ENCODE measurements around the gene COL4A5.
A peak's percentile ranks its signal among the peaks of the same experiment; 100 is the strongest.

COL4A5 gene

DNA sequence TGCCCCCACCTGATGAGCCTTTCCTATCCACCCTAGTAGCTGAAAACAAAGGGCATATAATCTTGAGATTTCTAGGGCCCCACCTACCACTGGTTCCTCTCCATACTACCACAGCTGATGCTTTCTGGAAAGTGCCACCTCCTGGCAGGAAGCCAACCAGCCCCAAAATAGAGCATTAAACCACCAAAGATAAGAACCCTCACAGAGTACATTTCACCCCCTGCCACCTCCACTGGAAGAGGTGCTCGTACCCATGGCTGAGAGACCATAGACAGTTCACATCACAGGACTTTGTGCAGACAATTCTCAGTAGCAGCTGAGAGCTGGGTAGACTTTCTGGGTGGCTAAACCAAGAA, 202.6 kb downstream of the COL4A5 start:
- DNase-seq: no peak

DNA sequence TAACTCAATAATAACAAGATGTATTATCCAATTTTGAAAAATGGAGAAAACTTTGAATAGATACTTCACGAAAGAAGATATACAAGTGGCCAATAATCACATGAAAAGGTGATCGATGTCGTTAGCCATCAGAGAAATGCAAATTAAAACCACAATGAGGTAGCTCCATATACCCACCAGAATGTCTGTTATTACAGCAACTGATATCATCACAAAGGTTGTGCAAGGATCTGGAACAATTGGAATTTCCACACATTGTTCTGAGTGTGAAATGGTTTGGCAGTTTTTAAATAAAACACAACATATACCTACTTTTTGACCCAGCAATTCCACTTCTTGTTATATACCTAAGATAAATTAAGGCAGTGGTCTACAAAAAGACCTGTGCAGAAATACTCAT, 225.1 kb downstream of the COL4A5 start:
- no peak for DNase-seq

DNA sequence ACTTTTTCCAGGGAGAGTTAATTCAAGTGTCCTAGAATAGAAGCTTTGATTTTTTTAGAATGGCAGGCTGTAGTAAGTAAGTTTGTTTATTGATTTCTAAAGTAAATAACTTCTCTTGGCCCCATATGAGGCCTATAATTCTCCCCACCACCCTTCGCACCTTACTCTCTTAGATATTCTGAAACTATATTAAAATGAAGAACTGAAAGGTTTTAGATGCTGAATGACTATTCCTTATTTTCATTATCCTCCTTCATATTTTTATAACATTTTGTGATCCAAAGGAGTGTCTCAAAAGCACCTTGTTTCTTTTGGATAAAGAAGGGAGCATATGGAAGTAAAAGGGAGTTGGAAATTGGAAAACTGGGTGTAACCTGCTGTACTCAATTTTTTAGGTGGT, 226.5 kb downstream of the COL4A5 start:
- no peak for DNase-seq

DNA sequence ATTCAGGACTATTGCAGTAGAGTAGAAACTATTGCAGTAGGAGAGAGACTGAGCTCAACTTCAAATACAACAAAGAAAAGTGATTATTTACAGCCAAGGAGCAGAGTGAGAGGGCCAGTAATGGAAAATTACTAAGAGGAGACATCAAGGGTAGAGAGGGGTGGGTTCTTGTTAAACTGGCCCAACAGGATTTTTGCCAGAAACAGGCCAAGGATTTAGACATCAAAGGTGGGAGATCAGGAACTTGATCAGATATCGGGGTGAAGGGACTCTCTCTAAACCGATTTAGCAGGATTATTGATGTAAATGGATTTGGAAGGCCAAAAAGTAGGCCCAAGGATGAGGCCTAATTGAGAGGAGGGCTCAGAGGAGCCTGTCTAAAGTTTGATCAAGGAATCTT, 231.9 kb downstream of the COL4A5 start:
- no peak for DNase-seq

DNA sequence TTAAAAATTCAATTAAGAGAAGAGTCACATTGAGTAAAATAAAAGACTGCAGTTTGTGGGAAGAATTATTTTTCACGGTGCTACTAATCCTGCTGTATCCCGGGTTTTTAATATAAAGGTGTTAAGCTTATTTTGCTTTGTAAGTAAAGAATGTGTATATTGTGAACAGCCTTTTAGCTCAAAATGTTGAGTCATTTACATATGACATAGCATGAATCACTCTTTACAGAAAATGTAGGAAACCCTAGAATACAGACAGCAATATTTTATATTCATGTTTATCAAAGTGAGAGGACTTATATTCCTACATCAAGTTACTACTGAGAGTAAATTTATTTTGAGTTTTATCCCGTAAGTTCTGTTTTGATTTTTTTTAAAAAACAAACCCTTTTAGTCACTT, 257.1 kb downstream of the COL4A5 start:
- DNase-seq: no peak

DNA sequence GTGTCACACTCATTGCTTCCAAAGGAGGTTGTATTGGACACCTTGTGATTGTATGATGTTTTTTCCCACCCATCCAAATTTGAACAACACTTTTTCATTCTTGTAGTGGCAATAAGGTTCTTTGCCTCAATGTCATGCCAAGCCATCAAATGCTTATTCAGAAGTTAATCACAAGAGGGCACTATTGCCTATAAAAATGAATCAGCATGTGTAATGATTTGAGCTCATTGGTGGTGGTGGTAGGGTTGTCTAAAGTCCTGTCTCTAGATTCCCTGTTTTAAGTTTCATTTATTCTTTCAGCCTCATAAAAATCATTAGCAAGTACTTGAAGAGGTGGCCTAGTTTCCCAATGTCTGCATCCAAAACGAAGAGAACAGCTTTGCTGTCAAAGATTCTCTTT, 259.7 kb downstream of the COL4A5 start:
- peak; percentile 33 for DNase-seq

DNA sequence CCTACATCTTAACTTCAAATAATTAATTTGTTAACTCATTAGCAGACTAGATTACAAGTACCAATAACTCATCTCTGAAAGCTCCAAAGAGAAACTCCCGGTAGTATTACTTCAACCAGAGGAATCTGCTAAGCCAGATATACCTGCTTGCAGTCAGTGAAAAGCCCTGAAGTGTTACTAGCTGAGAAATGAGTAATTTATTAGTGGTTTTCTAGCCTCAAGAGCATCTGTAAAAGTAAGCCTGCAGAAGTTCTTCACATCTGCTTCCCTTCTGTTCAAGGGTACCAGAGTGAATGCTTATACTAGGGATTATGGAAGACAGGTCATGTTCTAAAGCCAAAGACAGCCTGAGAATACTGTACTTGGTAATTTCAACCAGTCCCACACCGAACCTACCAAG, 262.0 kb downstream of the COL4A5 start:
- DNase-seq: no peak

DNA sequence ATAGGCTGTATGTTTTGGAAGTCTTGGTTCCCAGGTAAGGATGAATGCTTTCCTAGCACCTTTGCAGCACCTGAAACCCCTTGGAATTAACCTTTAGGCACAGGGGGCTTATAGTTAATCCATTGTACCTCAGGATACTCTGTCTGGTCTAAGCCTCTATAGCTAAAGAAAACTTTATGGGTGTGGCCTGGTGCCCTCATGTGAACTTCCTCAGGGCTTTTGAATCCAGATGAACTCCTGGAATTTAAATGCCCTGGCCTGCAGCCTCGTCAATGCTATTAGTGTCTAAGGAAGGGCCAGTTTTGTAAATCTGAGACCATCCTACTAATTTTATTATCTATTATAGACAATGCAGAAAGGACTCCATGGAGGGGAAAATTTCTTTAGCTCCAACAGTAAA, 262.9 kb downstream of the COL4A5 start:
- DNase-seq: no peak

DNA sequence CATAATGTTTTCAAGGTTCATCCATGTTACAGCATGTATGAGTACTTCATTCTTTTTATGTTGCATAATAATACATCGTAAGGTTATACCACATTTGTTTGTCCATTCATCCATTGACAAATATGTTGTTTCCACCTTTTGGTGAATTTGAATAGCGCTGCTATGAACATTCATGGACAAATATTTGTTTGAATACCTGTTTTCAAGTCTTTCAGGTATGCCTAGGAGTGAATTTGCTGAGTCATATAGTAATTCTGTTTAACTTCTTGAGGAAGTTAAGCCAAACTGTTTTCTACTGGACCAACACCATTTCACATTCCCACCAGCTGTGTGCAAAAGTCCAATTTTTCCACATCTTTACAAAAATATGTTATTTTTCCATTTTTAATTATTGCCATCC, 265.2 kb downstream of the COL4A5 start:
- DNase-seq: no peak

DNA sequence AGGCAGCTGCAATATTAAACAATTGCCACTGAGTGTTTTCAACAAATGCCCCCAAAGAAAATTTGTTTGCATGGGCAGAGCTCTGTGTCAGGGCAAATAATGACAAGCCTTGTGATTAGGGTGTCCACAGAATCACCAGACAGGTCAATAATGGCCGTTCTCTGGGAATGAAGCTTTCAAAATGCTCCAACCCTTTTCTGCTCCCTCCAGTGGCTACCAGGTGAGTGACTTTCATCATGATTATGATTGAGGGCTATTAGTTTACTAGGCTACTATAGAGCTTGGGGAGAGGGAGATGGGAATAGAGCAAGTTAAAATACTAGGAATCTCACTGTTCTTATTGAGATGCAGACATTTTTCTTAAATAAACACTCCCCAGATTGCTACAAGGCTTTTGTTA, 273.2 kb downstream of the COL4A5 start:
- DNase-seq: no peak

DNA sequence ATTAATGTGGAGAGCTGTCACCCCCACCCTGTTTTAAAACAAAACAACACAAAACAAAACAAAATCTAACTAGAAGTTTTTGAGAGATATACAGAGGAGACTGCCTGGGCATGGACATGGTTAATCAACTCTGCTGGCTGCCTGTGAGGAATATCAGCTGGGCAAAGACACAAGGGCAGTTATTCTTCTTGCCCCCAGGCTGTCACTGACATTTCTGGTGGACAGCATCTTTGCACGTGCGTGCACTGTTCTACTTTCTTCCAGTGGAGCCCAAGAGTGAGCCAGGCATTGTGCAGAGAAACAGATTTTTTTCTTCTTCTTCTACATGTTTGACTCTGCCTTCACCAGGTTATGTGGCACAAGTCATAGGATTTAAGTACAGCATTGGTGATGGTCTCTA, 282.9 kb downstream of the COL4A5 start:
- no peak for DNase-seq

DNA sequence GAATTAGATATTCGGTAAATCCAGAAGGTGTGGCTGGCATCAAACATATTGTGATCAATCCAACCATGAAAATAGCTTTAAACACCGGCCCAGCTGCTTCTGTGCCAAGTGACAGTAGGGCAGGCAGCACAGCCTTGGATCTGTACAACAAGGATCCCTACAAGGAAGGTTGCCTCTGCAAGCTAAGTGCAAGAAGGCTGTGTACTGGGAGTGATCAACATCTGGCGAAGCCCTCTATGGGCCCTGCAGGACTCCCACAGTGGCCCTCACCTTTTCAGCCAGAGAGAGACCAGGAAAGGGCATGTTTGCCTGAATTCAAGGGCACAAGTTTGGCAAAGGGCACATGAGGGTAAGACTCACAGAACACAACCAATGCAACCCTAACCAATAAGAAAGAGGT, 287.1 kb downstream of the COL4A5 start:
- DNase-seq: no peak

DNA sequence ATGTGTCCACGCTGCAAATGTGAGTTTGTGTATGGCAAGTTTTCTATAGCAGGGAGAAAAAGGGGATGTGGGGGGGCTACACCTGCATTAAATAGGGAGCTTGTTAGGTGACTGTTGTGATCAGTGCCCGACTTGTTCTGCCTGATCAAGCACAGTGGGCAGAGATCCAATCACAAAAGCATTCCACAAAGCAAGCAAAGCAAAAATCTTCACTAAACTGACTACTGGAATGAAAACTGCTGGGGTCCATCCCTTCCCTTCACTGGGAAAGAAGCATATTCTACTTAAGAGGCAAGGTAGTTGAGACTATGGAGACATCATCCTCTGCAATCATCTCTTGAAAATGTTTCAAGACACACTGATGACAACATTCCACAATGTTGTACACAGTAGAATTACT, 291.5 kb downstream of the COL4A5 start:
- no peak for DNase-seq

DNA sequence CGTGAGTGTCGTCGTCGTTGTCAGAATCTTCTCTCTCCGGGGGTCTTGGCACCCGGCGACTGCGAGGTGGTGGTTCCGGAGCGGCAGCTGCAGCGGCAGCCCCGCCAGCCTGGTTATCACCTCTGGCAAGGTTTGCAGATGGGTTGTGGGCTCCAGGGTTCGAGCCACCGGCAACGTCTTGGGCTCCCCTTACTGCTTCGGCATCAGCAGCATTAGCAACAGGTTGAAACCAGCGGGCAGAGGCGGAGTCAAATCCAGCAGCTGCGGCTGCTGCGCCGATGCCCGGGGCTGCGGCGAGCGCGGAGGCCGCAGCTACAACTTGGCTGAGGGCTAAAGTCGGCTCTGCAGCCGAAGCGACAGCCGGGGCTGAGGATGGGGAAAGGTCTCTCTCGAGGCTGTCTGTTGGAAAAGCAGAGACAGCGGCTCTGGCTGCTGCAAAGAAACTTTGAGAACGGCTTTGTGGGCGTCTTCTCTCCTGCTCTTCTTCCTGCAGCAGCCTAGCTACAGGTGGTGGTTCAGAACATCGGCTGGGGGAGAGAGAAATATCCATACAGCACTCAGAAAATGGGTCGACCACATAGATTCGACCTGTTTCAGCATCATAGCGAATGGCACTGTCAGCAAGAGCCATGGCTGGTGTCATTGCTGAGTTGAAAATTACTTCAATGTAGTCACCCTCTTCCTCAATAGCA, 293.1 kb downstream of the COL4A5 start:
- no peak for DNase-seq

DNA sequence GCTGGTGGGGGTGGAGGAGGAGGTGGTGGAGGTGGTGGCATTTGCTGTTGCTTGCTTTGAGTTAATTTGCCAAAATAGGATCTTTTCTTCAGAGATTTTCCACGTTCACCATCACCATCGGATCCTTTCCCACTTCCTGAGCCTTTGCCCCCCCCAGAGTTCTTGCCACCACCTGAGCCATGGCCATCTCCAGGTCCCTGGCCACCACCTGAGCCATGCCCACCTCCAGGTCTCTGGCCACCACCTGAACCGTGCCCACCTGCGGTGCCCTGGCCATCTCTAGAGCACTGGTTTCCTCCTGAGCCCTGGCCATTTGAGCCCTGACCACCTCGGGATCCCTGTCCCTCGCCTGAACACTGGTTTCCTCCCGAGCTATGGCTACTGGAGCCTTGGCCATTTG, 294.8 kb downstream of the COL4A5 start:
- no peak for DNase-seq

DNA sequence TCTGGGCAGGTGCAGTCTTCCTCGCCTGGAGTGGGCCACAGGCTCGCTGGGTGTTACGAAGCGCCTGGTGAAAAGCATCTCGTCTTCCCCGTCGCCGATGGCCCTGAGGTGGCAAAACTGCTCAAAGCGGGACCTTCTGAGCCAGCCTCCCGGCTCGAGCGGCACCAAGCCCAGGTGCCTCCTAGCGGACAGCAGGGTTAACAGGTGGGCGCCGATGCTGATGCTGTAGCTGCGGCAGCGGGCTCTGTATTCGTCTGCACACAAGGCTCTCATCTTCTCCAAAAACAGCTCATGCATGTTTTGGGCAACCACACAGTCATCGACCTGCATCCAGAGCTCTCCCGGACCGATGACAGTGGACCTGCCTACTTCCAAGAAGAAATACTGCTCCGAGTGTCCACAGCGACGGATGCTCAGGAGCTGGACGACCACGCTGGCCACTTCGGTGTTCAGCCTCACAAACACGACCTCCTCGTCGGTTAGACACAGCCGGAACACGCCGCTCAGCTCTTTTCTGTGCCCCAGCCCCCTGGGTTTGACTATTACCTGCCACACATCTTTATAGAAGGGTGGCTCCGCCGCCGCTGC, 295.5 kb downstream of the COL4A5 start:
- no peak for DNase-seq

DNA sequence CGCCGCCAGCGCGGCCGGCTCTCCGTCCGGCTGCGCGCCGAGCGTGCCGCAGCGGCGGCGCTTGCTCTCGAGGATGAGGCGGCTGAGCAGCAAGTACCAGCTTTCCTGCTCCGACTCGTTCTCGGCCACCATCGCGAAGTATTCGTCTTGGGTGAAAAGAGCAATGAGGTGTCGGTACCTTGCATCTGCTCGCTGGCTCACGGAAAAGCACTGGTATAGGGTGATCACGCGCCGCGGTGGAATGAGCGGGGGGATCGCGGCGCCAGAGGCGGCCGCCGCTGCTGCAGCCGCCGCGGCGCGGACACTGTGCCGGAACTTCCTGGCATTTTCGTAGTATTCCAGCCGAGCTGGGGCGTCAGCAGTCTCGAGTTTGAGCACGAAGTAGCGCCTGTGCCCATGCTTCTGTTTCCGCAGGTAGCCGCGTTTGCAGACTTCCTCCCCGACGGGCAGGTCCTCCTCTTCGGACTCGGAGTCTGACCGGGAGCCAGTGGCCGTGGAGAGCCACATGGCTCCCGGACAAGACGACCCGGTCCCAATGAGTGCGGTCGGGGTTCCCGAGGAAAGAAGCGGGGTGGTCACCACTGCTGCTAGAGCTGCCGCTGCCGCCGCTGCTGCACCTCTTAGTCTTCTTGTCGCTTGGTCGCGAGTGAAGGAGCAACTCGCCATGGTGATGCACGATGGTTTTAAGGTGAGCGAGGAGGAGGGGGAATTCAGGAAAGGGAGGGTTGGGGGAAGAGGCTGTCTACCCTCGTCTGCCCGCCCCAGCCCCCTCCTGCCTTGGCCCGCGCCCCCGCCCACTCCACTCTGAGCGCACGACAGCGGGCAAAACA, 296.3 kb downstream of the COL4A5 start:
- no peak for DNase-seq

DNA sequence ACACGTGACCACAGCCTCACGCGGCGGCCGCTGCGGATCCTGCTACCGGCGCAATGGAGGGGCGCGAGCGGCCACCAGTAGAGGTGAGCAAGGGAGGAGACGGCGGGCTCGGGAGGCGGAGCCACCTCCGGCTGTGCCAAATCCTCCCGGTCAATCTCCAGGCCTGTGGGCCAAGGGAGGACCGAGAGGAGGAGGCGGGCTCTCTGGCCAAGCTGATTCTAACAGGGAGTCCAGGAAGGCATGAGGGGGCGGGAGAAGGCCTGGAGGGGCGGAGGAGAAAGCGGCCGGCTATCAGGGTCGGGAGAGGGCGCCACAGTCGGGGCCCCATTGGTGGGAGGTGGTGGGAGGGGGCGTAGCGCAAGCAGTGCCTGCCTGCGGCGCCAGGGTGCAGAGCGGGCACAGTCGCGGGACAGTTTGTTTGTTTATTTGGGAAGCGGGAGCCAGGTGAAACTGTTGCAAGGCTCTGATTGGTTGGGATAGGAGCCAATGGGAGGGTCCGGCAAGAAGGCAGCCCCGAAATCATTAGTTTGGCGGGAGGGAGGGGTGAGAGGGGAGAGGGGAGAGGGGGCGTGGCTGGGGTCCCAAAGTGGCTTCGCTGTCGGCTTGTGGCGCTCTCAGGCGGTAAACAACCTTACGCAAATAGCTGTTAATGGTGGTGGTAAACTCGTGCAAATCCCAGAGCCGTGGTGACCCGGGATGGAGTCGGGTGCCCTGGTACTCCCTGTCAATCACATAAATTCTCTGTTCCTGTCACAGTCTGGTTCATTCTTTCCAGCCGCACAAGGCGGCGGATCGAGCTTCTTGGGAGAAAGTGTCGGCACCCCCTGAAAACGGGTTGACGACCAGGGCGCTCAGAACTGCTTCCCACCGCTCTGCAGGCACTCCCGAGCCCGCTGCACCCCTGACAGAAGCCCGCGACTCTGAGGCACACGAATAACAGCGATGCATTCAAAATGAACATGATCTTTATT, 297.2 kb downstream of the COL4A5 start, which contains the start of gene IRS4:
Gene IRS4, minus strand, starts transcription at position 55 of the 971 bp plus-strand sequence.
- DNase-seq: no peak

DNA sequence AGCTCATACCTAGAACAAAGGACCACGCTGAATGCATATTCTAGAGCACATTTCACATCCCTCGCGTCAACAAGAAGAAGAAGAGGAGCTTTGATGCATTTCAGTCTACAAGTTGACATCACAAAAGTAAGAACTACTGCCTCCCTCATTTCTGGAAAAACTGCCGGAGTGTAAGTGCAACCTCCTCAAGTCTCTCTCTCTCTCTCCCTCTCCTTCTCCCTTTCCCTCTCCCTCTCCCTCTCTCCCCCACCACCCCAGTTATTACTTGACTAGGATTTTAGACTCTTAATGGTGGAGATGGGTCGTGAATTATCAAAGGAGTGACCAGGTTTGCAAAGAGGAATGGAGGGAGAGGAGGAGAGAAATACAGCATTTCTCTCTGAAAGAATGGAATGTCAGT, 298.1 kb downstream of the COL4A5 start:
- DNase-seq: no peak

DNA sequence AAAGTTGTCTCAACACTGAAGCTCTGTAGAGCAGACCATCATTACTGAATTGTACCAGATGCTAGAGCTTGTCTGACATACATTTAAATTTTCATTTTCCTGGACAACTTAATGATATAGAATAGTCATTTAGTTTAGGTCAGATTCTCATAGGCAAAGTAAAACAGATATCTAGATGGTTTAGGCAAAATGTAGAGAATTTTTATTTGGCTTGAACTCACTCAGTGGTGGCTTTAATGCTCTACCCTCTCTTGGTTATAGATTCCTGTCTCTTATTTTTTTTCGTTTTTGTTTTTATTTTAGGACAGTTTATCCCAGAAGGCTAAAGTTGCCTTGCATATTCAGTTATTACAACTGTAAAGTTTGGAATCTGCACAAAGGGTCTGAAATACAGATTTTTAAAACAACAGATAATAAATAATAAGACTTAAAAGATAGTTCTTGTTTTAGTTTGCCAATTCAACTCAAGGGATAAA, 300.7 kb downstream of the COL4A5 start:
- no peak for DNase-seq
